GM21576 (cell line): Measurements from ENCODE around the gene CGB2.
"Not testable (repeated sequence)": the region's sequence is repeated elsewhere in the genome, so short reads cannot be mapped to it uniquely, and the experiment has no call there.

Experiments
- ATAC-seq: cut with Tn5 transposase; IDR thresholded peaks from one replicate; pipeline ENCODE4 v1.9.1; 2021; ENCODE audit warnings: mild to moderate bottlenecking, moderate library complexity; ENCODE audit not compliant: unreplicated experiment

CGB2 gene

GRCh38 chr19:49030323-49030722, 1.4 kb upstream of the CGB2 start:
- ATAC-seq = not testable (repeated sequence)

- not testable (repeated sequence) for ATAC-seq
Observed at GRCh38 chr19:49036815-49037214, 5.1 kb downstream of the CGB2 start, which contains the start of gene CGB1. TSS of gene CGB1 (minus strand) at chr19:49036895. CDS start at chr19:49036711, 184 bp downstream.

GRCh38 chr19:49038111-49038510, 6.4 kb downstream of the CGB2 start:
- not testable (repeated sequence) for ATAC-seq

- ATAC-seq = not testable (repeated sequence)
Observed at GRCh38 chr19:49038557-49039276, 7.0 kb downstream of the CGB2 start.

- not testable (repeated sequence) for ATAC-seq
Observed at GRCh38 chr19:49039736-49040135, 8.0 kb downstream of the CGB2 start.

GRCh38 chr19:49042177-49042576, 10.5 kb downstream of the CGB2 start:
- ATAC-seq = no peak

- ATAC-seq = not testable (repeated sequence)
Observed at GRCh38 chr19:49042666-49043065, 11.0 kb downstream of the CGB2 start.

- ATAC-seq = not testable (repeated sequence)
Observed at GRCh38 chr19:49043548-49043947, 11.9 kb downstream of the CGB2 start, which contains the start of gene CGB5. TSS of gene CGB5 (plus strand) at chr19:49043848. CDS start at chr19:49044210, 362 bp downstream.

GRCh38 chr19:49049011-49049410, 17.3 kb downstream of the CGB2 start, which contains the start of gene CGB8:
TSS of gene CGB8 (minus strand) at chr19:49049111. CDS start at chr19:49048739, 372 bp downstream.
- ATAC-seq = not testable (repeated sequence)

- ATAC-seq = not testable (repeated sequence)
Observed at GRCh38 chr19:49049834-49050233, 18.1 kb downstream of the CGB2 start.

- ATAC-seq = not testable (repeated sequence)
Observed at GRCh38 chr19:49050376-49051033, 18.8 kb downstream of the CGB2 start.

GRCh38 chr19:49056101-49056901, 24.6 kb downstream of the CGB2 start:
- ATAC-seq = no peak

- ATAC-seq = not testable (repeated sequence)
Observed at GRCh38 chr19:49056902-49057596, 25.4 kb downstream of the CGB2 start.

GRCh38 chr19:49057636-49058234, 26.0 kb downstream of the CGB2 start, which contains the start of gene CGB7:
TSS of gene CGB7 (minus strand) at chr19:49057749. CDS start at chr19:49055375, 2,374 bp downstream.
- ATAC-seq = no peak

GRCh38 chr19:49058562-49058961, 26.9 kb downstream of the CGB2 start:
- no peak for ATAC-seq

GRCh38 chr19:49059053-49059452, 27.4 kb downstream of the CGB2 start:
- ATAC-seq = no peak

GRCh38 chr19:49061000-49061399, 29.3 kb downstream of the CGB2 start:
- no peak for ATAC-seq

- no peak for ATAC-seq
Observed at GRCh38 chr19:49061445-49061844, 29.8 kb downstream of the CGB2 start.

- no peak for ATAC-seq
Observed at GRCh38 chr19:49064029-49064629, 32.4 kb downstream of the CGB2 start.
